ENCODE results near the gene OR52D1. TPM values are rescaled to one million over a fixed set of nuclear protein-coding genes. Genes with fewer than 3 reads are reported as not detected.

The OR52D1 gene
- total and polyA plus RNA-seq, 2 of the 13 experiments (the other 11 are each of a cell fraction or from before 2014, with no cell fraction given) = not detected

GRCh38 chr11:5522308-5522707, 33.8 kb downstream of the OR52D1 start:
- no peaks in the 10 kb centered on the region for H3K36me3 ChIP-seq (replicated peaks in 1 of 2; ENCODE audit: control insufficient read depth in 1 of 2, insufficient read depth in 2 of 2, low read length in 2 of 2)
- no peaks in the 10 kb centered on the region for H3K79me2 ChIP-seq (ENCODE audit: insufficient read depth, low read length)
- H3K4me2 ChIP-seq (ENCODE audit: low read depth, low read length) = no peak overlapping the region
- POLR2A ChIA-PET = no interaction called here
- no peak for TF ChIP-seq CENPBD1 (CRISPR knock-in tag; IDR thresholded peaks at IDR 0.05; ENCODE audit: borderline replicate concordance, low read depth)
- no peak for TF ChIP-seq ZSCAN20 (CRISPR knock-in tag; IDR thresholded peaks at IDR 0.05; ENCODE audit: borderline replicate concordance)
- no peak for TF ChIP-seq SPEN (CRISPR knock-in tag; IDR thresholded peaks at IDR 0.05; ENCODE audit: low read depth)
- in situ Hi-C loops (cut with HindIII; ENCODE audit: extremely low pct_ligation_motif_present, low pct_unique_long_range_greater_than_20kb) (no loop called here), intact Hi-C loops (cut with micrococcal nuclease; ENCODE audit: unreplicated experiment) (no loop called here)
- H4K20me1 ChIP-seq (ENCODE audit: insufficient read depth, low read length) = no peaks in the 10 kb centered on the region
- DNase-seq (ENCODE audit: low spot score) (no peak), FAIRE-seq (no peak), ATAC-seq (no peak)
- CTCF ChIA-PET (ENCODE audit: low intra/inter-chr PET ratio, low total read pairs) = no interaction called here
- H3K27ac ChIP-seq (ENCODE audit: extremely low read length, insufficient read depth, low read length) = no peak overlapping the region
- peaks cover 0 to 12% of the 10 kb centered on the region in 2 experiments; a peak in 3 of 5 replicates for H3K27me3 ChIP-seq (ENCODE audit: control insufficient read depth in 1 of 2, insufficient read depth in 2 of 2, low read length in 2 of 2)
- no peaks in the 10 kb centered on the region for H3K9me3 ChIP-seq (ENCODE audit: low read length)
- H3K4me1 ChIP-seq (ENCODE audit: insufficient read depth, low read length) = no peaks in the 10 kb centered on the region
- no peak overlapping the region for H3K4me3 ChIP-seq (replicated peaks in 1 of 3; ENCODE audit: insufficient read depth in 1 of 3, low read depth in 2 of 3, low read length in 3 of 3)
- no TSS peak for BruUV-seq (replicated peaks)
- WGBS (ENCODE audit: low lambda C conversion rate) = 100% methylated on average over 2 of the region's 2 CpGs
- no peak overlapping the region for H3K9ac ChIP-seq (ENCODE audit: insufficient read depth, low read depth, low read length)
- H2AFZ ChIP-seq (ENCODE audit: low read length) = no peak overlapping the region

- no peak overlapping the region for H3K9ac ChIP-seq (ENCODE audit: insufficient read depth, low read depth, low read length)
- H3K4me1 ChIP-seq (ENCODE audit: insufficient read depth, low read length) = no peaks in the 10 kb centered on the region
- FAIRE-seq (no peak), DNase-seq (ENCODE audit: low spot score) (no peak), ATAC-seq (no peak)
- intact Hi-C loops (cut with micrococcal nuclease; ENCODE audit: unreplicated experiment) (no loop called here), in situ Hi-C loops (cut with HindIII; ENCODE audit: extremely low pct_ligation_motif_present, low pct_unique_long_range_greater_than_20kb) (no loop called here)
- no peaks in the 10 kb centered on the region for H3K9me3 ChIP-seq (ENCODE audit: low read length)
- H3K79me2 ChIP-seq (ENCODE audit: insufficient read depth, low read length) = no peaks in the 10 kb centered on the region
- no peak overlapping the region for H3K4me3 ChIP-seq (replicated peaks in 1 of 3; ENCODE audit: insufficient read depth in 1 of 3, low read depth in 2 of 3, low read length in 3 of 3)
- H3K27me3 ChIP-seq (ENCODE audit: control insufficient read depth in 1 of 2, insufficient read depth in 2 of 2, low read length in 2 of 2) = peaks cover 0 to 15% of the 10 kb centered on the region in 2 experiments; a peak in 2 of 5 replicates
- 9% methylated on average over 3 of the region's 3 CpGs for WGBS (ENCODE audit: low lambda C conversion rate)
- no peaks in the 10 kb centered on the region for H3K36me3 ChIP-seq (replicated peaks in 1 of 2; ENCODE audit: control insufficient read depth in 1 of 2, insufficient read depth in 2 of 2, low read length in 2 of 2)
- ChIA-PET POLR2A (no interaction called here), CTCF (ENCODE audit: low intra/inter-chr PET ratio, low total read pairs) (no interaction called here)
- TF ChIP-seq HMG20A (CRISPR knock-in tag; IDR thresholded peaks at IDR 0.05; ENCODE audit: borderline replicate concordance) (no peak), ZBTB34 (CRISPR knock-in tag; IDR thresholded peaks at IDR 0.05) (no peak), ELK4 (CRISPR knock-in tag; IDR thresholded peaks at IDR 0.05; ENCODE audit: borderline replicate concordance) (no peak), ZNF136 (CRISPR knock-in tag; IDR thresholded peaks at IDR 0.05; ENCODE audit: low read depth) (no peak), NFKBIZ (CRISPR knock-in tag; IDR thresholded peaks at IDR 0.05) (no peak), HMG20B (CRISPR knock-in tag; conservative IDR thresholded peaks at IDR 0.05) (no peak), TBP (CRISPR knock-in tag; IDR thresholded peaks at IDR 0.05) (no peak), DPF2 (CRISPR knock-in tag; IDR thresholded peaks at IDR 0.05; ENCODE audit: borderline replicate concordance, low read depth) (no peak), SNRNP70 (IDR thresholded peaks at IDR 0.05; ENCODE audit: low read depth, low read length) (no peak), MIER2 (CRISPR knock-in tag; IDR thresholded peaks at IDR 0.05) (no peak), ZNF256 (CRISPR knock-in tag; conservative IDR thresholded peaks at IDR 0.05) (no peak)
- no peak overlapping the region for H3K4me2 ChIP-seq (ENCODE audit: low read depth, low read length)
- H2AFZ ChIP-seq (ENCODE audit: low read length) = no peak overlapping the region
- BruUV-seq (replicated peaks) = no TSS peak
- H4K20me1 ChIP-seq (ENCODE audit: insufficient read depth, low read length) = no peaks in the 10 kb centered on the region
- no peak overlapping the region for H3K27ac ChIP-seq (ENCODE audit: extremely low read length, insufficient read depth, low read length)
These were observed 36.3 kb downstream of the OR52D1 start for GRCh38 chr11:5524756-5525155.

Measured in HepG2 (cell line).